Measurements from ENCODE around the gene COPG2.

DNA sequence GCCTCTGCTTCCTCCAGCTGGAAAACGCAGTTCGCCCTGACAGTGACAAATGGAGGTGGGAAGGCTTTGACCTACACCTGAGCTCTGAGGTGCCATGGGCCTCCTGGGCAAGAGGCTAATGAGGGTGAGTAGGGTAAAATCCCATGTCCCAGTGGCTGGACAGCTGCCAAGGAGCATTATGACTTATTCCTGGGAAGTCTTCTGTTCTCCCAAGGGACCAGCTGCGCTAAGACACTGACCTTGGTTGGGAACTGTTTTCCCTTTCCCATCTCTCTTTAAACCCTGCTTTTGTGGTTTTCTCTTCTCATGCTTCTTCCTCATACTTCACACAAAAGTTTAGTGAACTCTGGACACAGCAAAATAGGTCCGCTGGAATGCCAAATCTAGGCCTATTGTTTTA lies 72.6 kb downstream of the COPG2 start:
- TF ChIP-seq POLR2A (IDR thresholded peaks at IDR 0.05): no peak
- TF ChIP-seq, protein P1, sequence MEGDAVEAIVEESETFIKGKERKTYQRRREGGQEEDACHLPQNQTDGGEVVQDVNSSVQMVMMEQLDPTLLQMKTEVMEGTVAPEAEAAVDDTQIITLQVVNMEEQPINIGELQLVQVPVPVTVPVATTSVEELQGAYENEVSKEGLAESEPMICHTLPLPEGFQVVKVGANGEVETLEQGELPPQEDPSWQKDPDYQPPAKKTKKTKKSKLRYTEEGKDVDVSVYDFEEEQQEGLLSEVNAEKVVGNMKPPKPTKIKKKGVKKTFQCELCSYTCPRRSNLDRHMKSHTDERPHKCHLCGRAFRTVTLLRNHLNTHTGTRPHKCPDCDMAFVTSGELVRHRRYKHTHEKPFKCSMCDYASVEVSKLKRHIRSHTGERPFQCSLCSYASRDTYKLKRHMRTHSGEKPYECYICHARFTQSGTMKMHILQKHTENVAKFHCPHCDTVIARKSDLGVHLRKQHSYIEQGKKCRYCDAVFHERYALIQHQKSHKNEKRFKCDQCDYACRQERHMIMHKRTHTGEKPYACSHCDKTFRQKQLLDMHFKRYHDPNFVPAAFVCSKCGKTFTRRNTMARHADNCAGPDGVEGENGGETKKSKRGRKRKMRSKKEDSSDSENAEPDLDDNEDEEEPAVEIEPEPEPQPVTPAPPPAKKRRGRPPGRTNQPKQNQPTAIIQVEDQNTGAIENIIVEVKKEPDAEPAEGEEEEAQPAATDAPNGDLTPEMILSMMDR (IDR thresholded peaks at IDR 0.05): no peak

All from lower leg skin (tissue), 3 donors.